ENCODE measurements around the gene POLG. TPM values are rescaled to one million over a fixed set of nuclear protein-coding genes. Genes with fewer than 3 reads are reported as not detected.

Gene POLG
- total RNA-seq = 75.7 and 86.0 TPM in 2 replicates

GRCh38 chr15:89334510-89335297 lies at the start of gene POLG:
POLG (minus strand) TSS chr15:89334824; CDS start chr15:89333754, 1,070 bp downstream.

Other genes with a start within 250 kb of the POLG start
- gene ABHD2, start 246.4 kb downstream of the POLG start, total RNA-seq = 16.6 and 23.8 TPM in 2 replicates
- not detected in 2 replicates for gene RLBP1, start 113.2 kb downstream of the POLG start, total RNA-seq
- gene FANCI, start 90.8 kb downstream of the POLG start, total RNA-seq = 14.1 and 33.7 TPM in 2 replicates
- 15.5 and 22.8 TPM in 2 replicates for gene RHCG, start 161.8 kb upstream of the POLG start, total RNA-seq
- 3.9 and 8.9 TPM in 2 replicates for gene TICRR, start 240.6 kb upstream of the POLG start, total RNA-seq